HG02840 (cell line): ENCODE results near the gene PSORS1C1.
"Not testable (repeated sequence)": the region's sequence is repeated elsewhere in the genome, so short reads cannot be mapped to it uniquely, and the experiment has no call there.

Source experiments
- ATAC-seq: cut with Tn5 transposase; IDR thresholded peaks from one replicate; pipeline ENCODE4 v1.9.1; 2021; ENCODE audit warnings: mild to moderate bottlenecking, moderate library complexity, moderate number of reproducible peaks; ENCODE audit not compliant: unreplicated experiment, low FRiP score

Gene PSORS1C1

DNA sequence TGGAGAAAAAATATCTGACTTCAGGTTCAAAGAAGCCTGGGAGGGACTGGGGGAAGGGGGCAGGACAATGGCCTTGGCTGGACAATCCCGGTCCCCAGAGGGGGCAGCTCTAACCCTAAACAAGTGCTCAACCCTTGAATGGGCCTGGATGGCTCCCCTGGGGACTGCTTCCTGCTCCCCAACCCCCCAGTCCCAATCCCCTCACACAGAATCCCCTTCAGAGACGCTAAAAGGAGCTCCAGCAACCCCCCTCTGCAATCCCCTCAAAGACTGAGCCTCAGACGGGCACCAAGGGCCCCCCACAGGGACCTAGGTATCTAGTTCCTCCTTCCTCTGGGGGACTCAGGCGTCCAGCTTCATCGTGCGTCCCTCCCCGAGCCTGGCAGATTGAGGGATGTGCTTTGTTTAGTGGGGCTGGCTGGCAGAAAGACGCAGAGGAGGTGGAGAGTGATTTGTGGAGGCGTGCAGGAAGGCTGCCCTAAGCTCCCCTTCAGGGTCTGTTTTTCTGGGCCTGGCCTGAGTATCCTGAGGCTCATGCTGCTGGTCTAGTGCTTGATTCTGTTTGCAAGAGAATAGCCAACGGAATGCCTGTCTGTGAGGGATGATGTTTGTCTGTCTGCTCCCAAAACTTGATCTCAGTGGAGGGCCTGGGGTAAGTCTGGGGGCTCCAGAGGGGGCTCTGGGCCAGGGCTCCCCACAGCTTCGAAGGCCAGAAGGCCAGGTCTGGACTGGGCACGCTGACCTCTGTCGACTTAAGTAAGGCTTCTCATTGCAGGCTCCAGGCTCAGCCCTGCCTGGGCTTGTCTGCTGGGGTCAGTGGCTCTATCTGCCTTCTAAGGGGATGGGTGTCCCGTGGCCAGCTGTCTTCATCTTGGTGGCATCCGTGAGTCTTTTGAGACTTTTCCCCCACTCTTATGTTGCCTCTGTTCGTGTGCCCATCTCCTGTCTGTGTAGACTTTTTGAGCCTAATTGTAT lies 57.6 kb downstream of the PSORS1C1 start:
- no peak for ATAC-seq

DNA sequence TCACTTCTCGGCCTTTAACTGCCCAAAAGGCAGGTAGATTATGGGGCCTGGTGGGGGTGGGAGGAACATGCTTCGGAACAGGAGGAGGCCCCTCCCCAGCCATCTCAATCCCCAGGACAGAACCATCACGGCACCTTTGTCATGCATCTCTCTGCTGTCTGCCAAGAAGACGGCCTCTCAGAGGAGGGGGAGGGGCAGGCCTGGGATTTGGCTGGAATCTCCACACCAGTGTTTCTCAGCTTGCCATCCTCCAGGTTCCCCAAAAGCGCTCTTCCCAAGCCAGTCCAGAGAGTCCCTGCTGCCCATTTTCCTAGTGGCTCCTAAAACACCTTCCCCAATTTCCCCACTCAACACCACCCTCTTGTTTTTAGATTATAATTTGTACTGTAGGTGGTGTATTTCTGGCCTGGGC lies 58.4 kb downstream of the PSORS1C1 start:
- no peak for ATAC-seq

DNA sequence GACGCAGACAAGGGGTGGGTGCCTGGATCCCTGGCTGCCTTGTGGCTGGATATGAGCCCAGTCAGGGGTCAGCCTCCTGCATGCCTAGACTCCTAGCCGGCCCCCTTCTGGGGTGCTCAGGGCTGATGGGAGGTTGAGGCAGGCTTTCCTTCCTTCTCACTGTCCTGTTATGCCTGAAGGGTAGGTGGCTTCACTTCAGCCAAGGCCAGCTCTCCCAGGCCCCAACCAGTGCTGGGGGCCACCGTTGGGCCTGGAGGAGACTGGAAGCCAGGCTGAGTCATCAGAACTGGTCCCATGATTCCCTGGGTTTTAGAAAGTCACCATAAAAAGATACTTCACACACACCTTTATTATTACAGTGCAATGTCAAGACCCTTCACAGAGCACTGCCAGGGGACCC lies 58.8 kb downstream of the PSORS1C1 start:
- no peak for ATAC-seq

DNA sequence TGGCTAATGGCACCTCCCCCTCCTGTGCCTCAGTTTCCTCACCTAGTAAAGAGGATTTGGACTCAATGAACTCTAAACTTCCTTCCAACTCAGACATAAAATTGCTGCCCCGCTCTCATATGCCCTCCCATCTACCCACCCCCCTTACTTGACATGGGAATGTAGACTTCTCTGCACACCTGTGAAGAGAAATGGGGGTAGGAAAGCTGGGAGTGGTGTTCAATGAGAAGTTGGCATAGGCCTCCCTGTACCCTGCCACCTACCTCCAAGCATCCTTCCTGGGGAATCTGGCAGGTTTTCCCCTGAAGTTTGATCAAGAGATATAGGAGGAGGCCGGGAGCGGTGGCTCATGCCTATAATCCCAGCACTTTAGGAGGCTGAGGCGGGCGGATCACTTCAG lies 59.8 kb downstream of the PSORS1C1 start:
- no peak for ATAC-seq

DNA sequence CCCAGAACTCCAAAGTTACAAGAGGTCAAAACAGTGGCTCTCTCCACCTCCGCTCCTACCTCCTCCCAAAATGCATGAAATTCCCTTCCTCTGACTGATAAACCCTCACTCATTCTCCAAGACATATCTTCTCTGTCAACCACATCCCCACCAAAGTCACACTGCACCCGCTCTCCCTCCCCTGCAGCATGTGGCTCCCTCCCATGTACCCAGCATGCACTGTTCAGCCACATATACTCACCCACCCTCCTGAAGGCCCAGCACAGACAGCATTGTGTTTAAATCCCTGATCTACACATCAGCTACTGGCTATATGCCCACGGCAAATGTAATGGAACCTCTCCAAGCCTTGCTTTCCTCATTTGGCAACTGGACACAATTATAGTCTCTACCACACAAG lies 61.4 kb downstream of the PSORS1C1 start:
- ATAC-seq = no peak

DNA sequence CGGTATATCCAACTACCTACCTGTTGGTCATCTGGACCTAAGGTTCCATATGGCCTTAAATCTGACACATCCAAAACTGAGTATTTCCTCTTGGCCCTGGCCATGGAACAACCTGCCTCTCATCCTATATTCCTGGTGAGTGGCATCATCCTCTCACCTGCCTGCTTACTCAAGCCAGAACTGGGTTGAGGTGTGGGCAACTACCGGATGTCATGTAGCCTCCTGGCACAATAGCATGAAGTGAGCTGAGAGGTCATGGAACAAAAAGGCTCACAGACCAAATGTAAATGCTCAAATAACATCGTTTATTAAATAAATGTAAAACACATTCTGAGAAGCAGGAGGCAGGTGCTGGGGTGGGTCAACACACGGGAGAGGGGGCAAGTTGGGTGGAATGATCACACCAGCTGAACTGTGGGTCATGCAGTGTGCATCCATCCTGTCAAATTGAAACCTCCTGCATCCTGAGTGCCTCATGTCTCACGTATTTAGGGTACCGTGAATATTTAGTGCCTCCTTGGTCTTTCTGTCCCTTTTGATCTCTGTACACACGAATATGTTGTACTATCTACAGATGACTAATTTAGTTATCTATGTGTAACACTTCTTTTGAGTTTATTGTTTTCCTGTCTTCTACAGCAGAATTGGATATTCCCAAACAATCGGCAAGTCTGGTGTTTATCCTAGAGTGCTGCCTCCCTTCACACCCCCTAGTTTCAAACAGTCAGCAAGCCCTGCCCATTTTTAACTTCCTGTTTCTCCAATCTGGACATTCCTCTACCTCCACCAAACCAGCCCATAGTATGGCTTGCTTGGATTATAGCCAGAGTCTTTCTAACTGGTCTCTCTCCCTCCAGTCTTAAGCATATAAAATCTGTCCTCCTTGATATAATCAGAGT lies 63.8 kb downstream of the PSORS1C1 start:
- no peak for ATAC-seq

DNA sequence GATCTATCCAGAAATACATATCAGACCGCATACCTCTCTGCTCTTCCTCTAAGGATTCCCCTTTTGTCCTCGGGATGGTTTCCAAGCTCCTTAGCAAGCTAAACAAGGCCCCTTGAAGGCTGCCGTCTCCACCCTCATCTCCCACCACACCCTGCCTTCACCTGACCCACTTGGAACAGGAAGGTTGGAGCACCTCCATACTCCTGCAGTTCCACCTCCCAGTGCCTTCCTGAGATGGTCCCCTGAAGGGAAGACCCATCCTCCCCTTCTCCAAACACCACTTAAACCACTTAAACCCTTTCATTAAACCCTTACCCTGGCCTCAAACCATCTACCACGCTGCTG lies 64.4 kb downstream of the PSORS1C1 start:
- ATAC-seq = no peak

DNA sequence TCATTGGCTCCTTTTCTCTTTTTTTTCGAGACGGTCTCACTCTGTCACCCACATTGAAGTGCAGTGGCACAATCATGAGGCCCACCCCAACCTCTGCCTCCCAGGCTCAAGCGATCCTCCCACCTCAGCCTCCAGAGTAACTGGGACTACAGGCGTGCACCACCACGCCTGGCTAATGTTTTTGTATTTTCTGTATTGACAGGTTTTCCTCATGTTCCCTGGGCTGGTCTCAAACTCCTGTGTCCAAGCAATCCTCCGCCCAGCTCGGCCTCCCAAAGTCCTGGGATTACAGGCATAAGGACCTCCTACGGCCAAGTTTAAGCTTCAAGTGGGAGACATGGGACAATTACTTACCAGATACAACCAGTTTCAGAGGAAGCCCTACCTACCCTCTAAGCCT lies 65.3 kb downstream of the PSORS1C1 start:
- no peak for ATAC-seq

DNA sequence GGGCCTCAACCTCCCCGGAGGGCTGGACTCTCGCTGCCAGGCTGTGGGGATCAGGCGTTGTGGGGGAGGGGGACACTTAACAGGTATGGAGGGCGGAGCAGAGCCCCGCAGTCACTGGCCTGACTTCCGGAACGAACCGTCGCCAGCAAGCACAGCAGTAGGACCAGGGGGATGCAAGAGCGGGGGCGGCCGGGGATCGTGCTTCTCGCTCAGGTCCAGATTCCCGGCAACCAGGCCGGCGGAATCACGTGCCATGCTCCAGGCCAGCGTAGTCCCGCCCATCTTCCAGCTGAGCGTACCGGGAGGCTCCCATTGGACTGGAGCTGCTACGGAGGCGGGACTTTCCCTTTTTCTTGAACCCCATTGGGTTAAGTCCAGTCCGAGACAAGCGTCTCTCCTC lies 65.9 kb downstream of the PSORS1C1 start:
- ATAC-seq = no peak

DNA sequence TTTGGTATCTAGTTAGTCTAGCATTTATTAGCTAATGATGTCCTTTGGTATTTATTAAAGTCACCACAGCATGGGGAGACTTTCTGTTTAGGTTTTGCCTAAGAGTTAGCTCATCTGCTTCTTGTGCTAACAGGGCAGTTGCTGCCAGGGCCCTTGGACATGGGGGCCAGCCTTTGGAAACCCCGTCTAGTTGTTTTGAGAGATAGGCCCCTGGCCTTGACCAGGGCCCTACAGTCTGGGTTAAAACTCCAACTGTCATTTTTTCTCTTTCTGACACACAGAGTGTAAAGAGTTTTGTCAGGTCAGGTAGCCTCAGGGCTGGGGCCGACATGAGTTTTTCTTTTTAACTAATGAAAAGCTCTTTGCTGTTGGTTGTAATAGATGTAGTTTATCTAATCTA lies 68.7 kb downstream of the PSORS1C1 start:
- ATAC-seq = not testable (repeated sequence)

DNA sequence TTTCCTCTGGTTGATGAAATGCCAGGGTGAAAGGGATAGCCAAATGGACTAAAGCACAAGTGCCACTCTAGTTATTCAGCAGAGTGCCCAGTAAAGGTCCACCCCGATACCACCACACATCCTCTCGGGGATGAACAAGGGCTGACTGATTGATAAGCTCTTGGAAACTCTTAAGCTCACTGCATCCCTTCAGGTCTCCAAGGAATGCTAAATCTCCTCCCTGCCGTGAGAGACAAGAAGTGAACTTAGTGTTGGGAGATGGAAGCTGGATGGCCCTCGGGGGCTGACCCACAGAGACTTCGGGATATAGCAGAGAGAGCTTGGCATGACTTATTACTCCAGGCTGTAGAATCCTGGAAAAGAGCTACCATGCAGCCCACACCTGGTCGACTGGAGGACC lies 69.3 kb downstream of the PSORS1C1 start:
- not testable (repeated sequence) for ATAC-seq

DNA sequence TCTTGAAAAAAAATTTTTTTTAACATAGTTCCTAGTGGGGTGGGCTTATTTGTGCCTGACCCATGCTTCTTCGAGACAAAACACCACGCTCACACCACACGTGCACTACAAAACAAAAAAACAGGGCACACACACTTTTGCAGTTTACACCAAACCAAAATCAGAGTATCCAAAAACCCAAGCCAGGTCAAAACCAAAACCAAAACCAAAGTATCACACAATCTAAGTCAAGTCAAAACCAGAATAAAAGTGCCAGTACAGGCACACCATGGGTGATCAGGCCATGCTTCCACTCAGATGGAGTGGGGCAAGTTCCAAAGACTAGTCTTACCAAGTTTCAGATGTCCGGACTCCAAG lies 71.1 kb downstream of the PSORS1C1 start:
- ATAC-seq = not testable (repeated sequence)

DNA sequence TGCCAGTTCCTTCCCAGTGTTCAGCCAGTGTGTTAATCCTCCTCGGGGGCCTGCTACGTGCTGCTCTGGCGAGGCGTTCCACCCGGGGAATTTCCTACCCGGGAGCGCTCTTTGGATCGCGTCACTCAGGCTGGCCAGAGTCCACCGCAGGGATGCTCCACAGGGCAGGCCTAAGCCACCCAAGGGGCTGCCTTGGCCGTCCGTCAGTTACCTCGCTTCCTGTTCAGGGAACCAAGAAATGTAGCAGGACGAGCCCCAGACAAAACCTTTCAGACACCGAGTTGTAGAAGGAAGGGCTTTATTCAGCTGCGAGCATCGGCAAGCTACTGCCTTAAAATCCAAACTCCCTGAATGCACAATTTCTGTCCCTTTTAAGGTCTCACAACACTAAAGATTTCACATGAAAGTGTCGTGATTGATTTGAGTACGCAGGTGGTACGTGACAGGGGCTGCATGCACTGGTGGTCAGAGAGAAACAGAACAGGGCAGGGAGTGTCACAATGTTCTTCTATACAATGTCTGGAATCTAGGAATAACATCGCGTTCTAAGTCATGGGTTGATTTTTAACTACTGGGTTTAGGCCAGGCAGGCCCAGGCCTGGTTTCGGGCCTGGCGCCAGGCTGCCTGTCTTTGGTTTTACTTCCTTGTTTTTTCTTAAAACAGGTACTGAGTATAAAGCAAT lies 71.6 kb downstream of the PSORS1C1 start:
- no peak for ATAC-seq

DNA sequence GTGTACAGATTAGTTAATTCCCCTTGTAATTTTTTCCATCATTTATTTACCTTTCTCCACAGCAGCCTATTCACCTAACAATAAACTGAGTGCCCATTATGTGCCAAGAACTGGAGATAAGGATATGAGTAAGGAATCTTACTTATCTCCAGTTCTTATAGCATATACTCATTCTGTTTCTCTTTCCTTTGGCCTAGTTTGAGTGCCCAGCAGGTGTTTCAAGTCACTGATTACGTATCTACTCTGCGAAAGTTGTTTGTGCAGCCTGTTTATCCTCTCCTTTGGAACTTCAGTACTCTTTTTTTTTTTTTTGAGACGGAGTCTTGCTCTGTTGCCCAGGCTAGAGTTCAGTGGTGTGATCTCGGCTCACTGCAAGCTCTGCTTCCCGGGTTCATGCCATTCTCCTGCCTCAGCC lies 73.2 kb downstream of the PSORS1C1 start:
- ATAC-seq = no peak

DNA sequence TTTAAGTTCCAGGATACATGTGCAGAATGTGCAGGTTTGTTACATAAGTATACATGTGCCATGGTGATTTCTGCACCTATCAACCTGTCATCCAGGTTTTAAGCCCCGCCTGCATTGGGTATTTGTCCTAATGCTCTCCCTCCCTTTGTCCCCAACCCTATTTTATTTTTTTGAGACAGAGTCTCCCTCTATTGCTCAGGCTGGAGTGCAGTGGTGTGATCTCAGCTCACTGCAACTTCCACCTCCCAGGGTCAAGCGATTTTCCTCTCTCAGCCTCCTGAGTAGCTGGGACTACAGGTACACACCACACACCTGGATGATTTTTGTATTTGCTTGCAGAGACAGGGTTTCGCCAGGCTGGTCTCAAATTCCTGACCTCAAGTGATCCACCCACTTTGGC lies 74.6 kb downstream of the PSORS1C1 start:
- ATAC-seq = not testable (repeated sequence)
